ENCODE data around the gene BAZ1B.

Gene BAZ1B

DNA sequence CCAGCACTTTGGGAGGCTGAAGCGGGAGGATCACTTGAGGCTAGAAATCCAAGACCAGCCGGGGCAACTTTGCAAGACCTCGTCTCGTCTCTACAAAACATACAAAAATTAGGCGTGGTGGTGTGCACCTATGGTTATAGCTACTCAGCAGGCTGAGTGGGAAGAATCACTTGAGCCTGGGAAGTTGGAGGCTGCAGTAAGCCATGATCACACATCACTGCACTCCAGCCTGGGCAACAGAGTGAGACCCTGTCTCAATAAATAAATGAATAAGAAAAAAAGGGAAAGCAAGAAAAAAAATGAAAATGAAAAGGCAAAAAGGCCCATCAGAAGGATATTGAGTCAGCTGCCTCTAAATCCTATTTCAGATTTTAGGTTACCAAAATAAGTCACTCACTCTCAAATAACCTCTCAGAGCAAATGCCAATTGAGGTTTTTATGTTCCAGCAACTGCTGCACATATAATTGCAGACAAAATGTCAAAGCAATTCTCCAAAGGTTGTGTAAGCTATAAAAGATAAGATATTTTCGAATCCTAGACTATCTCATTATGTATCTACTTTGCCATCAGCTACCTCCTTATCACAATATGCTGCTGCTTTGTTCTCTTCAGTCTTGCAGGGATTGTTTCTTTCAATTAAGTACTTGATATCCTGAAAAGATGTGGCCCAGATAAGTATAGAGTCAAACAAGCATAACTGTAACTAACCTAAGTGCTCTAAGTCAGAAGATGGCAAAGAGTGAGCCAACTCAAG is 4.7 kb downstream of the BAZ1B start:
- TF ChIP-seq, protein P1, sequence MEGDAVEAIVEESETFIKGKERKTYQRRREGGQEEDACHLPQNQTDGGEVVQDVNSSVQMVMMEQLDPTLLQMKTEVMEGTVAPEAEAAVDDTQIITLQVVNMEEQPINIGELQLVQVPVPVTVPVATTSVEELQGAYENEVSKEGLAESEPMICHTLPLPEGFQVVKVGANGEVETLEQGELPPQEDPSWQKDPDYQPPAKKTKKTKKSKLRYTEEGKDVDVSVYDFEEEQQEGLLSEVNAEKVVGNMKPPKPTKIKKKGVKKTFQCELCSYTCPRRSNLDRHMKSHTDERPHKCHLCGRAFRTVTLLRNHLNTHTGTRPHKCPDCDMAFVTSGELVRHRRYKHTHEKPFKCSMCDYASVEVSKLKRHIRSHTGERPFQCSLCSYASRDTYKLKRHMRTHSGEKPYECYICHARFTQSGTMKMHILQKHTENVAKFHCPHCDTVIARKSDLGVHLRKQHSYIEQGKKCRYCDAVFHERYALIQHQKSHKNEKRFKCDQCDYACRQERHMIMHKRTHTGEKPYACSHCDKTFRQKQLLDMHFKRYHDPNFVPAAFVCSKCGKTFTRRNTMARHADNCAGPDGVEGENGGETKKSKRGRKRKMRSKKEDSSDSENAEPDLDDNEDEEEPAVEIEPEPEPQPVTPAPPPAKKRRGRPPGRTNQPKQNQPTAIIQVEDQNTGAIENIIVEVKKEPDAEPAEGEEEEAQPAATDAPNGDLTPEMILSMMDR (conservative IDR thresholded peaks at IDR 0.05; ENCODE audit: low read length), result no peak
- no peak overlapping the region for H3K4me3 ChIP-seq (ENCODE audit: low read length)
- no peak for DNase-seq (ENCODE audit: low read depth)

DNA sequence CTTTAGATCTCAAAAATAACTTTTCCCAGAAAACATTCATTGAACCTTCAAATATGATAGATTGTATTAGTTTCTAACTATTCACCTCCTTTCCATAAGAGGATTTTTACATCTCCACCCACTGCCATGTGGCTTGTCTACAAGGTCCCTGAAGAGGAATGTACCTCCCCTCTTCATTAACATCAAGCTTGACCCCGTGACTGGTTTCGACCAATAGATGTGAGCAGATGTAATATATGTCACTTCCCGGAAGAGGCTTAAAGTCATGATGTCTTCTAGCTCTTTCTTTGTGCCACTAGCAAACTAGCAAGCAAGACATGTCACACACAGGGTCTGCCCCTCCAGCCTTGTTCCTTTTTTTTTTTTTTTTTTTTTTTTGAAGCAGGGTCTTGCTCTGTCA is 6.9 kb downstream of the BAZ1B start:
- no peak overlapping the region for H3K4me3 ChIP-seq (ENCODE audit: low read length)
- no peak for DNase-seq (ENCODE audit: low read depth)
- TF ChIP-seq, protein P1 (conservative IDR thresholded peaks at IDR 0.05; ENCODE audit: low read length), result no peak

DNA sequence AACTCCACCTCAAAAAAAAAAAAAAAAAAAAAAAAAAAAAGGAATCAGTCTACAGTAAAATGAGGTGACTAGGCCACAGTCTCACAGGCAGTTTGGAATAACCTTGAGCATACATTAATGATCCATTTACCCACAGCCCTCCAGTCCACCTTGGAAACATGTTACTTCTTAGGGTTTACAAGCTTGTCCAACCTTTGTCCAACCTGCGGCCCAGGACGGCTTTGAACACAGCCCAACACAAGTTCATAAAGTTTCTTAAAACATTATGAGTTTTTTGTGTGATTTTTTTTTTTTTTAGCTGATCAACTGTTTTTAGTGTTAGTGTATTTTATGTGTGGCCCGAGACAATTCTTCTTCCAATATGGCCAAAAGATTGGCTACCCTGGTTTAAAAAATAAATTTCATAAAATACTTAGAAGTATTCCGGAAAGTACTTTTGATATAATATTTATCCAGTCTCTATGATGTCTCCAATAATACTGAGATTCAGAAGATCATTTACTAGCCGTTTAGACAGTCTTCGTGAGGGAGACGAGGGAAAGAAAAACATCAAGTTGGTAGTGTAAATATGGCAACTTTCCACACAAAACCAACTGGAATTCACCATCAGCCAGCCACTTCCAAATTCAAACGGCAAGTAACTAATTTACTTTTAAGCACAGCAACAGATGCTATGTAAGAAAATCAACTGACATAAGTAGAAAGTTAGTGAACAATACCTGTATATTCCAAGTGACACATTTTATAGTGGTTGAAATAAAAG is 9.9 kb downstream of the BAZ1B start:
- H3K4me3 ChIP-seq (ENCODE audit: low read length), result no peak overlapping the region
- TF ChIP-seq, protein P1 (conservative IDR thresholded peaks at IDR 0.05; ENCODE audit: low read length), result no peak
- no peak for DNase-seq (ENCODE audit: low read depth)

DNA sequence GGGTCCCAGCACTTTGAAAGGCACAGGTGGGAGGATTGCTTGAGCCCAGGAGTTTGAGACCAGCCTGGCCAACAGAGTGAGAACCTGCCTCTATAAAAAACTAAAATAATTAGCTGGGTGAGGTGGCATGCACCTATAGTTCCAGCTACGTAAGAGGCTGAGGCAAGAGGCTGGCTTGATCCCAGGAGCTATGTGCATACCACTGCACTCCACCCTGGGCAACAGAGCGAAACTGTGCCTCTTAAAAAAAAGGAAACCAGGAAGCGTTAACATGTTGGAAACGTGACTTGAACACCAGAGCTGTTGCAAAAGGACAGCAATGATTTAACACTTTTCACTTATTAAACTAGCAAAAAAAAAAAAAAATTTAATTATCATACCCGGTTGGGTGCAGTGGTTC is 12.6 kb downstream of the BAZ1B start:
- DNase-seq (ENCODE audit: low read depth), result no peak
- TF ChIP-seq, protein P1 (conservative IDR thresholded peaks at IDR 0.05; ENCODE audit: low read length), result no peak
- no peak overlapping the region for H3K4me3 ChIP-seq (ENCODE audit: low read length)

DNA sequence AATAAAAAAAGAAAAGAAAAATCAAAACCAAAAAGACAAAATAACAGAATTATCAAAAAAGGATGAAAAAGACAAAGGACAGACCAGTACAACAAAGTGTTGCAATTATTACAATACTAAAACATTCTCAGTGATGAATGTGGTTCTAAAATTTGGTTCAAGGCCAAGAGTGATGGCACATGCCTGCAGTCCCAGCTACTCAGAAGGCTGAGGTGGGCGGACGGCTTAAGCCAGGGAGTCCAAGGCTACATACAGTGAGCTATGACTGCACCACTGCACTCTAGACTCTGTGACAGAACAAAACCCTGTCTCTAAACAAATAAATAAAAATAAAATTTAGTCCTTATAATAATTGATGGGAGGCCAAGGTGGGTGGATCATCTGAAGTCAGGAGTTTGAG is 14.5 kb downstream of the BAZ1B start:
- DNase-seq (ENCODE audit: low read depth), result peak; percentile 8
- TF ChIP-seq, protein P1 (conservative IDR thresholded peaks at IDR 0.05; ENCODE audit: low read length), result no peak
- H3K4me3 ChIP-seq (ENCODE audit: low read length), result no peak overlapping the region

DNA sequence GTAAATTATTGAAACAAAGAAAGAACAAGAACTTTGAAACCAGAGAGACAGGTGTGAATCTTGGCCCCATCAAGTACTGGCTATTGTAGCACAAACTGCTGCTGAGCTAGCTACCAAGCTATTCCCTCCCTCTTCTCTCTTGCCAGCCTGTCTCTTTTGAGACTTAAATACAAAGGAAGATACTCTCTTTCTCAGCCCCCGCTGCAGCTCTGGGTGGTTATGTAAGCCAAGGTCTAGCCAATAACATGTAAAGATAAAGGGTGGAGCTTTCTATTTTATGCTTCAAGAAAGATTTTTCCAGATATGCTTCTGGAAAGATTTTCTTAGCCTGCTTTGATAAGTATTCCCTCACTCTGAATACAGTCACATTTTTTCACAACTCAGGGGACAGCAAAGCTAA is 17.2 kb downstream of the BAZ1B start:
- no peak overlapping the region for H3K4me3 ChIP-seq (ENCODE audit: low read length)
- DNase-seq (ENCODE audit: low read depth), result no peak
- TF ChIP-seq, protein P1 (conservative IDR thresholded peaks at IDR 0.05; ENCODE audit: low read length), result no peak

DNA sequence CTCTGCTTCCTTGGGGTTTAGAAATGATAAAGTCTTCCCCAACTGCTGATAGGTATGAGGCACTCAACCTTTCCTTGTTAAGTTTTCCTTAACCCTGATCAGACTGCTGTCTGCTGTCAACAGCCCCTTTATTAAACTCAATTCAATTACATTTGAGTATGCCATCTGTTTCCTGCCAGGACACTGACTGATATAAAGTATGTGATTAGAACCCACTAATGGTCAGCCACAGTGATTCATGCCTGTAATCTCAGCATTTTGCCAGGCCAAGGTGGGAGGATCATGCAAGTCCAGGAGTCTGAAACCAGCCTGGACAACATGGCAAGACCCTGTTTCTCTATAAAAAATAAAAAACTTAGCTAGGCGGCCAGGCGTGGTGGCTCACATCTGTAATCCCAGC is 18.1 kb downstream of the BAZ1B start:
- no peak for DNase-seq (ENCODE audit: low read depth)
- TF ChIP-seq, protein P1 (conservative IDR thresholded peaks at IDR 0.05; ENCODE audit: low read length), result no peak
- H3K4me3 ChIP-seq (ENCODE audit: low read length), result no peak overlapping the region

All from AG10803 (cell line).